Gastroesophageal sphincter (tissue), 3 donors: ENCODE results near the gene ANG.

Experiments
- POLR2A ChIP-seq, 2 donors: fragments of 450-650 bp; IDR thresholded peaks; one replicate each; pipeline ENCODE4 v1.6.1; 2017; ENCODE audit warnings: antibody characterized with exemption in 2 of 2, mild to moderate bottlenecking in 2 of 2, moderate library complexity in 1 of 2
- TF ChIP-seq, protein P1 (sequence below), 4 experiments: fragments of 200-600 bp in 2 of 4; fragments of 450-650 bp in 2 of 4; sonication (generic) in 1 of 4; IDR thresholded peaks; one replicate each; pipeline ENCODE4 v1.5.1; 2017 to 2019; ENCODE audit warnings: antibody characterized with exemption in 4 of 4, mild to moderate bottlenecking in 2 of 4, moderate library complexity in 2 of 4

DNA sequence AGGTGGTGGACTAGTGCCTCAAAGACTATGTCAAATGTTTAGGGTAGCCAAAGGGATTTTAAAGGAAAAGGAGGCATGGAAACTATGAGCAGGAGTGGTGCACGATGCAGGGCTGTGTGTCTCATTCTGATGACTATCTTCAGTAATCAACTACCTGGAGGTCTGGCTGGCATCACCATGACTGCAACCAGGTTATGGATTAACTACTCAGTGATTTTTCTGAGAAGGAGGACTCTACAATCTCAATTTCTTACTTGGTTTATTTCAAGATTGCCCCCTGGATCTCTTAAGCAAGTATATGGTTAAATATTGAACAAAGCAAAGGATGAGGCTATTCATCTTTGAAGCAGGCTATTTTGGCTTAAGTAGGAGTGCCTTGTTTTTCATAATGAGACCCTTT lies 38.0 kb downstream of the ANG start:
- TF ChIP-seq, protein P1, sequence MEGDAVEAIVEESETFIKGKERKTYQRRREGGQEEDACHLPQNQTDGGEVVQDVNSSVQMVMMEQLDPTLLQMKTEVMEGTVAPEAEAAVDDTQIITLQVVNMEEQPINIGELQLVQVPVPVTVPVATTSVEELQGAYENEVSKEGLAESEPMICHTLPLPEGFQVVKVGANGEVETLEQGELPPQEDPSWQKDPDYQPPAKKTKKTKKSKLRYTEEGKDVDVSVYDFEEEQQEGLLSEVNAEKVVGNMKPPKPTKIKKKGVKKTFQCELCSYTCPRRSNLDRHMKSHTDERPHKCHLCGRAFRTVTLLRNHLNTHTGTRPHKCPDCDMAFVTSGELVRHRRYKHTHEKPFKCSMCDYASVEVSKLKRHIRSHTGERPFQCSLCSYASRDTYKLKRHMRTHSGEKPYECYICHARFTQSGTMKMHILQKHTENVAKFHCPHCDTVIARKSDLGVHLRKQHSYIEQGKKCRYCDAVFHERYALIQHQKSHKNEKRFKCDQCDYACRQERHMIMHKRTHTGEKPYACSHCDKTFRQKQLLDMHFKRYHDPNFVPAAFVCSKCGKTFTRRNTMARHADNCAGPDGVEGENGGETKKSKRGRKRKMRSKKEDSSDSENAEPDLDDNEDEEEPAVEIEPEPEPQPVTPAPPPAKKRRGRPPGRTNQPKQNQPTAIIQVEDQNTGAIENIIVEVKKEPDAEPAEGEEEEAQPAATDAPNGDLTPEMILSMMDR (IDR thresholded peaks at IDR 0.05) = no peak
- no peak for TF ChIP-seq POLR2A (IDR thresholded peaks at IDR 0.05)
